DOHH2 (cell line): ENCODE data around the gene FDXR.
"Not testable (repeated sequence)": the region's sequence is repeated elsewhere in the genome, so short reads cannot be mapped to it uniquely, and the experiment has no call there.

Experiments used
- H3F3A ChIP-seq: fragments of 200-600 bp; sonication (generic), shearing (Covaris generic); 2 replicates; pipeline ENCODE4 v1.6.0; 2016; ENCODE audit warnings: antibody characterized with exemption, mild to moderate bottlenecking; ENCODE audit not compliant: control insufficient read depth, insufficient read depth
- H3K27ac ChIP-seq: fragments of 200-600 bp; sonication (generic); 2 replicates; pipeline ENCODE4 v1.5.1; 2014; ENCODE audit warnings: low read depth, mild to moderate bottlenecking, low read length, moderate library complexity
- H3K27me3 ChIP-seq: fragments of 200-600 bp; sonication (generic); 2 replicates; pipeline ENCODE4 v1.6.1; 2014; ENCODE audit warnings: mild to moderate bottlenecking, low read length, mixed read lengths; ENCODE audit not compliant: control insufficient read depth
- H3K36me3 ChIP-seq: fragments of 200-600 bp; sonication (generic); 2 replicates; pipeline ENCODE4 v1.6.1; 2014; ENCODE audit warnings: mild to moderate bottlenecking, low read length, moderate library complexity, mixed read lengths; ENCODE audit not compliant: control insufficient read depth
- H3K4me1 ChIP-seq: fragments of 200-600 bp; sonication (generic); 2 replicates; pipeline ENCODE4 v1.6.1; 2014; ENCODE audit warnings: mild to moderate bottlenecking, low read length, mixed read lengths; ENCODE audit not compliant: control insufficient read depth
- H3K4me2 ChIP-seq: fragments of 200-600 bp; sonication (generic); 2 replicates; pipeline ENCODE4 v1.6.0; 2014; ENCODE audit warnings: mild to moderate bottlenecking, low read length, moderate library complexity
- H3K4me3 ChIP-seq: fragments of 200-600 bp; sonication (generic); 2 replicates; pipeline ENCODE4 v1.5.1; 2014; ENCODE audit warnings: mild to moderate bottlenecking, low read length, mixed read lengths
- H3K79me2 ChIP-seq: fragments of 200-600 bp; sonication (generic); 2 replicates; pipeline ENCODE4 v1.6.1; 2014; ENCODE audit warnings: mild to moderate bottlenecking, low read length, mixed read lengths; ENCODE audit not compliant: control insufficient read depth
- H3K9me2 ChIP-seq: fragments of 200-600 bp; sonication (generic); replicated peaks from 2 replicates; pipeline ENCODE4 v1.6.1; 2014; ENCODE audit warnings: mild to moderate bottlenecking, low read length, mixed read lengths; ENCODE audit not compliant: control insufficient read depth
- H3K9me3 ChIP-seq: fragments of 200-600 bp; sonication (generic); 2 replicates; pipeline ENCODE4 v1.6.1; 2014; ENCODE audit warnings: antibody characterized with exemption, low read length, mixed read lengths; ENCODE audit not compliant: control insufficient read depth, insufficient read depth
- H4K20me1 ChIP-seq: fragments of 200-600 bp; sonication (generic); 2 replicates; pipeline ENCODE4 v1.6.0; 2014; ENCODE audit warnings: low read depth, mild to moderate bottlenecking, antibody characterized with exemption, low read length, moderate library complexity; ENCODE audit not compliant: control insufficient read depth, insufficient read depth
- CTCF ChIP-seq: fragments of 200-600 bp; sonication (generic); IDR thresholded peaks from one replicate; pipeline ENCODE4 v1.5.1; 2014; ENCODE audit warnings: antibody characterized with exemption, mild to moderate bottlenecking, low read depth, low read length; ENCODE audit not compliant: poor library complexity, severe bottlenecking
- EZH2phosphoT487 ChIP-seq: fragments of 200-600 bp; sonication (generic); IDR thresholded peaks from 2 replicates; pipeline ENCODE4 v1.6.1; 2017; ENCODE audit warnings: borderline replicate concordance, mild to moderate bottlenecking, antibody characterized with exemption, low read length, moderate library complexity, mixed read lengths

FDXR gene

DNA sequence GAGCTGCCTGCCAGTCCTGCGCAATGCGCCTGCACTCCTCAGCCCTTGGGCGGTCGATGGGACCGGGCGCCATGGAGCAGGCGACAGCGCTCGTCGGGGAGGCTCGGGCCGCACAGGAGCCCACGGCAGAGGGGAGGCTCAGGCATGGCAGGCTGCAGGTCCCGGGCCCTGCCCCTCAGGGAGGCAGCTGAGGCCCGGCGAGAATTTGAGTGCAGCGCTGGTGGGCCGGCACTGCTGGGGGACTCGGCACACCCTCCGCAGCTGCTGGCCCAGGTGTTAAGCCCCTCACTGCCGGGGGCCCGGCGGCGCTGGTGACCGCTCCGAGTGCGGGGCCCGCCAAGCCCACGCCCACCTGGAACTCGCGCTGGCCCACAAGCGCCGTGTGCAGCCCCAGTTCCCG lies 34.2 kb upstream of the FDXR start:
- Histone ChIP-seq H3K4me3 (no peak overlapping the region), H3K4me1 (no peaks in the 10 kb centered on the region), H3K27me3 (no peaks in the 10 kb centered on the region), H4K20me1 (no peaks in the 10 kb centered on the region), H3K4me2 (no peak overlapping the region), H3K9me3 (no peaks in the 10 kb centered on the region), H3F3A (no peaks in the 10 kb centered on the region), H3K9me2 (no peaks in the 10 kb centered on the region), H3K79me2 (no peaks in the 10 kb centered on the region), H3K27ac (no peak overlapping the region), H3K36me3 (no peaks in the 10 kb centered on the region)
- no peak for TF ChIP-seq CTCF
- no peak for TF ChIP-seq EZH2phosphoT487

DNA sequence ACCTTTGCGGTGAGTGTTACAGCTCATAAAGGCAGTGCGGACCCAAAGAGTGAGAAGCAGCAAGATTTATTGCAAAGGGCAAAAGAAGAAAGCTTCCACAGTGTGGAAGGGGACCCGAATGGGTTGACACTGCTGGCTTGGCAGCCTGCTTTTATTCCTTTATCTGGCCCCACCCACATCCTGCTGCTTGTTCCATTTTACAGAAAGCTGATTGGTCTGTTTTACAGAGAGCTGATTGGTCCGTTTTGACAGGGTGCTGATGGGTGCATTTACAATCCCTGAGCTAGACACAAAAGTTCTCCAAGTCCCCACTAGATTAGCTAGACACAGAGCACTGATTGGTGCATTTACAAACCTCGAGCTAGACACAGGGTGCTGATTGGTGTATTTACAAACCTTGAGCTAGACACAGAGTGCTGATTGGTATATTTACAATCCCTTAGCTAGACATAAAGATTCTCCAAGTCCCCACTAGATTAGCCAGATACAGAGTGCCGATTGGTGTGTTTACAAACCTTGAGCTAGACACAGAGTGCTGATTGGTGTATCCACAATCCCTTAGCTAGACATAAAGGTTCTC lies 33.5 kb upstream of the FDXR start:
- not testable (repeated sequence) for H3K9me2 ChIP-seq, H3F3A ChIP-seq, H3K4me3 ChIP-seq, H4K20me1 ChIP-seq, H3K36me3 ChIP-seq, H3K4me1 ChIP-seq, H3K27ac ChIP-seq, H3K4me2 ChIP-seq, H3K79me2 ChIP-seq, H3K27me3 ChIP-seq, H3K9me3 ChIP-seq

DNA sequence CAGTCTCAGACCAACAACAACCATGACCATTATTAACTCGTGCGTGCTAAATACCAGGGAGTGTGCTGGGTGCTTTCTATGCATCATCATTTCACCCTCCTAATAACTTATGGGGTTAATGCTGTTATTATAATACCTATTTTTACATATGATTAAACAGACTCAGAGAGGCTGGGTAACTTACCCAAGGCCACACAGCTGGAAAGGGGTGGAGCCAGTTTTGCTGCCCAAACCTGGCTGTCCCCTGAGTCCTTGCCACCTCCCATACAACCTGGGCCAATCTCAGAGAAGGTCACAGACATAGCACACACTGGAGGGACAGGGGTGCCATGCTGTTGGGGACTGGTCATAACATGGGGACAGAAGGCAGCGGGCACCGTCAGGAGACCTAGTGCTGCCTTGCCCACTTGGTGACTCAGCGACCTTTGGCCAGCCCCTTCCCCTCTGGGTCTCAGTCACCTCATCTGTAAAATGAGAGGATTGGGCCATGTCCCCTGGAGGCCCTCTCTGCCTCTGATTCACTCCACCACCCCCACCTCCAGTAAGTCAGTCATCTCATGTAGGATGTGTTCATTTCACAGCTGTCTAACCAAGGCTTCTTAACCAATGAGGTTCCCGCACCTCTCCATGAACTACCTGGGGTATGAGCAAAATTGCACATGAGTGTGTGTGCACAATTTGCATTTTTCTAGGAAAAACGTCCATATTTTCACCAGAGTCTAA lies 32.1 kb upstream of the FDXR start:
- Histone ChIP-seq H3K79me2 (no peaks in the 10 kb centered on the region), H3K36me3 (no peaks in the 10 kb centered on the region), H3K27me3 (peaks cover 4% of the 10 kb centered on the region; the same call in 1 of the 2 replicates), H3K4me3 (no peak overlapping the region), H3K4me1 (no peaks in the 10 kb centered on the region), H3F3A (no peaks in the 10 kb centered on the region), H3K27ac (no peak overlapping the region), H3K9me3 (no peaks in the 10 kb centered on the region), H3K9me2 (no peaks in the 10 kb centered on the region), H4K20me1 (no peaks in the 10 kb centered on the region), H3K4me2 (no peak overlapping the region)
- TF ChIP-seq CTCF, result no peak
- no peak for TF ChIP-seq EZH2phosphoT487

- no peak overlapping the region for H3K27ac ChIP-seq
- no peak overlapping the region for H3K4me3 ChIP-seq
- H4K20me1 ChIP-seq, result no peaks in the 10 kb centered on the region
Observed at GRCh38 chr17:74903671-74904070, 30.9 kb upstream of the FDXR start.

More at GRCh38 chr17:74903671-74904070, 30.9 kb upstream of the FDXR start:
- H3K27me3 ChIP-seq, result peaks cover 4% of the 10 kb centered on the region; the same call in 1 of the 2 replicates
- no peaks in the 10 kb centered on the region for H3K36me3 ChIP-seq
- H3F3A ChIP-seq, result no peaks in the 10 kb centered on the region
- H3K9me3 ChIP-seq, result no peaks in the 10 kb centered on the region
- no peaks in the 10 kb centered on the region for H3K9me2 ChIP-seq
- no peaks in the 10 kb centered on the region for H3K4me1 ChIP-seq
- H3K4me2 ChIP-seq, result no peak overlapping the region
- H3K79me2 ChIP-seq, result no peaks in the 10 kb centered on the region
- TF ChIP-seq EZH2phosphoT487 (no peak), CTCF (no peak)
